DMS114 treated with DMSO at 0.1 percent for 48 hours (cell line): ENCODE measurements around the gene ACYP2.
"Not testable (repeated sequence)": the region's sequence is repeated elsewhere in the genome, so short reads cannot be mapped to it uniquely, and the experiment has no call there.

ENCODE experiments used
- DNase-seq: peaks from one replicate; lab custom pipeline; 2025; ENCODE audit not compliant: unreplicated experiment; lab: John Stamatoyannopoulos, UW

The ACYP2 gene

DNA sequence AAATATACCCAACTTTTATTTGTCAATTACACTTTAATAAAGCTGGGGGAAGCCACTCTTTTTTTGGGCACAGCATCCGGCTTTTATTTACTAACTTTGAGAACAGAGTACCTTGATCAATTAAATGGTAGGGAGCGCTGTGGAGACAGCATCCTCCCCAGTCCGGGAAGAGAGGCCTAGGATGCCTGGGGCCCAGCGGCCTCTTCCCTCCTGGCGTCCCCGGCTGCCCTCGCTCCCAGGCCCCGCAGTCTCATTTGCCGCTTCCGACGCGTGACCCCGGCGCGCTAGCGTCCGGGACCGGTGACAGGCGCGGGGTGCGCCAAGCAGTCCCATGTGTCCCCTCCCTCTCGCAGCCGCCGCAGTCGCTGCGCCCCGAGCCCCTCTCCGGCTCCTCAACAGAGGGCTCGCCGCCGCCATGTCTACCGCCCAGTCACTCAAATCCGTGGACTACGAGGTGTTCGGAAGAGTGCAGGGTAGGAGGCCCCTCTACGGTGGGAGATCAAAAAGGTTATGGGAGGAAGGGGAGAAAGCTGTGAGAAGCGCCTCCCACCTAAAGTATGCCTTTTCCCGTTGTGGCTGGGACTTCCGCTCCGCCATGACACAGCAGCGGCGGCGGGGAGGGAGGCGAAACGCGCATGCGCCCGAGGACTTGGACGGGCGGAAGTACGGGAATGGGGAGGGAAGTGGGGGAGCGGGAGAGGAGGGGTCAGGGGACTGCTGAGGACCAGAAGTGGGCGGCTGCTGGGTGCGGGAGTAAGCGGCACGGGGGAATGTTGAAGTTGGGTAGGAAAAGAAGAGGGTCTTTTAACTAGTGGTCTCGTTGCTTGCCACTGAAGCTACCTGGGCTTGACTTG lies at the start of gene ACYP2:
Gene ACYP2 (plus strand): TSS at position 332 of the 854 bp plus-strand sequence.
- peak; percentile 90 for DNase-seq

DNA sequence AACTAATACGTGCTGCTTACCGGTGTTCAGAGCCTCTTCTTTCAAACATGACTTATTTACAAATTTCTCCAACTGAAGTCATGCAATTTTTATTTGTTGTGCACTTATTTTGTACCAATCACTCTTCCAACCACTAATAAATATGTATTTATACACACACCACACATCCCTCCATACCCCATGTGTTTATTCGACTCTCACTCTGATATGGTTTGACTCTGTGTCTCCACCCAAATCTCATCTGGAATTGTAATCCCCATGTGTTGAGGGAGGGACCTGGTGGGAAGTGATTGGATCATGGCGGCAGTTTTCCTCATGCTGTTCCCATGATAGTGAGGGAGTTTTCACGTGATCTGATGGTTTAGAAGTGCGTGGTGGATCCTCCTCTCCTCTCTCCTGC lies 49.5 kb upstream of the ACYP2 start:
- no peak for DNase-seq

DNA sequence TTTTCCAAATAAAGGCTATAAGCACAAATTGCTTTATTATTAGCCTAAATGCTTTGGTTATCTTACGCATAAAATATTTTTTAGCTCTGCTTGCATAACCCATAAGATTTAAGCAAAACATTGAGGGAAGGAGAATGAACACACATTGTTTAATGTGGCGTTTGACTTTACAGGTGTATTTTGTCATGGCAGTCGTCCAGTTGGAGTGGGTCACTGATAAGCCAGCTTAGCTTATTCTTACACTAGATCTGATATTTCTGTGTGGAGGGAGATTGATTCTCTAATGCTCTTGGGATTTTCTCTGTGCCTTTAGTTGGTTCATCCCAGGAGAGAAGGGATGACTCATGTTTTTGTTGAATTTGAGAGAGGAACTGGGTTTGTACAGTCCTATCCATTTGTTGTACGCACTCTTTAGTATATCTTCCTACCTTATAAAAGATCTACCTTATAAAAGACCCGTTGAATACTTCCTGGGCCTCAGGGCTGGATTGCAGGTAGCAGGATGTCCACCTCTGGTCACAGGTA lies 47.5 kb upstream of the ACYP2 start:
- no peak for DNase-seq

- DNase-seq = not testable (repeated sequence)
These were observed 42.9 kb upstream of the ACYP2 start for GRCh38 chr2:54072483-54072882.

- DNase-seq = no peak
These were observed 41.6 kb upstream of the ACYP2 start for GRCh38 chr2:54073796-54074195.

GRCh38 chr2:54074606-54075341 lies 40.6 kb upstream of the ACYP2 start:
- no peak for DNase-seq

GRCh38 chr2:54076586-54076985 lies 38.8 kb upstream of the ACYP2 start:
- DNase-seq = no peak

GRCh38 chr2:54077088-54077900 lies 38.1 kb upstream of the ACYP2 start:
- DNase-seq = no peak

DNA sequence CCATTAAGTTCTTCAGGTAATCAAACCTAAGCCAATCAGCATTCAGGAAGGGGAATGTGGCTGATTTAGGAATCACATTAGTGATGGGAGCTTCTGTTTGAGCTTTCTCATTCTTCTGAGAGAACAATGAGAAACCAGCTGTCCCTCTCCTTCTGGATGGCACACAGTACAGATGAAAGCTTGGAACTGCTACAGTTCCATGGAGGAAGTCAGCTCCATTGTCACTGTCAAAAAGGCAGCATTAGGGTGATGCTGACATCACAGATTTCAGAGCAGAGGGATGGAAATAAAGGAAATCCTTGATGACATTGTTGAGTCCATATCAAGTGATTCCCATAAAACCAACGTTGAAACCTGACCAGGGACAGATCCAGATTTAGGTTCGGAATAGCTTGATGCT lies 36.1 kb upstream of the ACYP2 start:
- no peak for DNase-seq

GRCh38 chr2:54081574-54081973 lies 33.8 kb upstream of the ACYP2 start:
- no peak for DNase-seq

GRCh38 chr2:54083021-54083420 lies 32.4 kb upstream of the ACYP2 start:
- no peak for DNase-seq

- DNase-seq = no peak
These were observed 32.0 kb upstream of the ACYP2 start for GRCh38 chr2:54083445-54083844.

DNA sequence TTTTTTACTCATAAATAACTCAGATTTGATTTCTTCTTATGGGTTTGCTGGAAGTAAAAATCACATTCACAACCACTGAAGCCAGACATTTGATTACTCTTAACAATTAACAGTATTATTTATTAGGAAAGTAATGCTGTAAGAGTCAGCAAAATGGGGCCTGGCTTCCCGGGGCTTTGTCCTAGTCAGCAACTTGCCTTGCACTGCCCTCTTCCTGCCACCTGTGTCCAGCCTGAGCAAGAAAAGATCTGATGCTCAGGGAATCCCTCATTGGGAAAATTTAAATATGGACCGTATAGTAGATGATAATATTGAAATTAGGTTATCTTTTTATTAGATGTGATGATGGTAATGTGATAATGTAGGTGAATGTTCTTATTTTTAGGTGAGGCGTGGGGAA lies 30.8 kb upstream of the ACYP2 start:
- DNase-seq = no peak

DNA sequence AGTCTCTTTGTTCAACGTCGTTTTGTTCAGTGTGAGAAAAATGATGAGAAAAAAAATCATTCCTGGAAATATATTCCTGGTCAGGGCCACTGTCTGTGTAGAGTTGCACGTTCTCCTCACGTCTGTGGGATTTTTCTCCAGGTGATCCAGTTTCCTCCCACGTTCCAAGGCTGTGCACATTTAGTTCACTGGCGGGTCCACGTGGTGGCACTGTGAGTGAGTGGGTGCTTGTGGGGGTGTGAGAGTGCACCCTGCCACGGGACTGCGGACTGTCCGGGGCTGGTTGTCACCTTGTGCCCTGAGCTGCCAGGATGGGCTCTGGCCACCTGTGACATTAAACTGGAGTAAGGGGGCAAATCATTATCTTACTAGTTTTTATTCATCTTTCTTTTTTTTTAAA lies 30.3 kb upstream of the ACYP2 start:
- no peak for DNase-seq

- DNase-seq = no peak
These were observed 29.3 kb upstream of the ACYP2 start for GRCh38 chr2:54086157-54086556.

- no peak for DNase-seq
These were observed 27.2 kb upstream of the ACYP2 start for GRCh38 chr2:54088191-54088634.

GRCh38 chr2:54088719-54089118 lies 26.7 kb upstream of the ACYP2 start:
- no peak for DNase-seq

DNA sequence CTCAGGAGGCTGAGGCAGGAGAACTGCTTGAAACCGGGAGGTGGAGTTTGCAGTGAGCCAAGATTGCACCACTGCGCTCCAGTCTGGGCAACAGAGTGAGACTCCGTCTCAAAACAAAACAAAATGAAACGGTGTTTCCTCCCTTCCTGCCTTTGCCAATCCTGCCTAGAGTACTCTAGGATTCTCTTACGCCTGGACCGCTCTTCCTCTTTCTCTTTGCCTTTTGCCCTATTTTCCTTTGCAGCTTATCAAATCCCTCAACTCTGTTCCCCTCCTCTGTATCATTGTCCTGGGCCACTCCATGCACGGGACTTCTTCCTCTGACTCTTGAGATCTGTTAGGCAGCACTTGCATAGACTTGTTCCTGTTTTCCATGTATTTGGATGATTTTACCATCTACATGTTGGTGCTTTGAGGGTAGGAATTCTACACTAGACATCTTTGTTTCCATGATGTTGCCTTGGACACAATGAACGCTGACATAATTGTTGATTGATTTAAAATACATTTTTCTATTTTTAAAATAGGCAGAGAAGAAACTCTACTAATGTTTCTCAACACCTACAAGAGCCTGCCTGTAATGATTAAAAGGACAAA lies 24.8 kb upstream of the ACYP2 start:
- no peak for DNase-seq

- no peak for DNase-seq
These were observed 22.5 kb upstream of the ACYP2 start for GRCh38 chr2:54092940-54093339.

DNA sequence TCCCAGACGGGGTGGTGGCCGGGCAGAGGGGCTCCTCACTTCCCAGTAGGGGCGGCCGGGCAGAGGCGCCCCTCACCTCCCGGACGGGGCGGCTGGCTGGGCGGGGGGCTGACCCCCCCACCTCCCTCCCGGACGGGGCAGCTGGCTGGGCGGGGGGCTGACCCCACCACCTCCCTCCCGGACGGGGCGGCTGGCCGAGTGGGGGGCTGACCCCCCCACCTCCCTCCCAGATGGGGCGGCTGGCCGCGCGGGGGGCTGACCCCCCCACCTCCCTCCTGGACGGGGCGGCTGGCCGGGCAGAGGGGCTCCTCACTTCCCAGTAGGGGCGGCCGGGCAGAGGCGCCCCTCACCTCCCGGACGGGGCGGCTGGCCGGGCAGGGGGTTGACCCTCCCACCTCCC lies 20.0 kb upstream of the ACYP2 start:
- DNase-seq = not testable (repeated sequence)

DNA sequence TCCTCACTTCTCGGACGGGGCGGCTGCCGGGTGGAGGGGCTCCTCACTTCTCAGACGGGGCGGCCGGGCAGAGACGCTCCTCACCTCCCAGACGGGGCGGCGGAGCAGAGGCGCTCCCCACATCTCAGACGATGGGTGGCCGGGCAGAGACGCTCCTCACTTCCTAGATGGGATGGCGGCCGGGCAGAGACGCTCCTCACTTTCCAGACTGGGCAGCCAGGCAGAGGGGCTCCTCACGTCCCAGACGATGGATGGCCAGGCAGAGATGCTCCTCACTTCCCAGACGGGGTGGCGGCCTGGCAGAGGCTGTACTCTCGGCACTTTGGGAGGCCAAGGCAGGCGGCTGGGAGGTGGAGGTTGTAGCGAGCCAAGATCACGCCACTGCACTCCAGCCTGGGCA lies 19.3 kb upstream of the ACYP2 start:
- DNase-seq = not testable (repeated sequence)
